Parathyroid adenoma (tissue), 2 donors: ENCODE data around the gene LIPG.

Source experiments
- H2AFZ ChIP-seq: fragments of 300-600 bp; sonication (generic); one replicate; pipeline ENCODE4 v1.7.0; 2017; ENCODE audit warnings: antibody characterized with exemption, mild to moderate bottlenecking
- H3K27ac ChIP-seq: fragments of 300-600 bp; sonication (generic); one replicate; pipeline ENCODE4 v1.7.0; 2017
- H3K27me3 ChIP-seq: fragments of 300-600 bp; sonication (generic); one replicate; pipeline ENCODE4 v1.7.0; 2017; ENCODE audit warnings: low read length; ENCODE audit not compliant: control insufficient read depth, insufficient read depth
- H3K36me3 ChIP-seq: fragments of 300-600 bp; sonication (generic); one replicate; pipeline ENCODE4 v1.7.0; 2017; ENCODE audit warnings: low read length; ENCODE audit not compliant: control insufficient read depth, insufficient read depth
- H3K4me1 ChIP-seq: fragments of 300-600 bp; sonication (generic); one replicate; pipeline ENCODE4 v1.7.0; 2017; ENCODE audit warnings: control low read depth
- H3K4me2 ChIP-seq: fragments of 300-600 bp; sonication (generic); one replicate; pipeline ENCODE4 v1.7.0; 2017; ENCODE audit warnings: low read length
- H3K4me3 ChIP-seq: fragments of 300-600 bp; sonication (generic); one replicate; pipeline ENCODE4 v1.7.0; 2017; ENCODE audit warnings: low read depth, low read length
- H3K79me2 ChIP-seq: fragments of 300-600 bp; sonication (generic); one replicate; pipeline ENCODE4 v1.7.0; 2017; ENCODE audit warnings: control low read depth
- H3K9ac ChIP-seq: fragments of 300-600 bp; sonication (generic); one replicate; pipeline ENCODE4 v1.7.0; 2017; ENCODE audit warnings: mild to moderate bottlenecking
- H3K9me3 ChIP-seq: fragments of 300-600 bp; sonication (generic); one replicate; pipeline ENCODE4 v1.7.0; 2017; ENCODE audit warnings: low read length; ENCODE audit not compliant: control insufficient read depth
- TF ChIP-seq, protein P1 (sequence below): fragments of 300-600 bp; sonication (generic); IDR thresholded peaks from one replicate; pipeline ENCODE4 v1.7.0; 2017; ENCODE audit warnings: antibody characterized with exemption, mild to moderate bottlenecking
- donor health status: primary hyperparathyroidism.

Gene LIPG

GRCh38 chr18:49628119-49628518 is 66.3 kb downstream of the LIPG start:
- no peaks in the 10 kb centered on the region for H3K9me3 ChIP-seq

DNA sequence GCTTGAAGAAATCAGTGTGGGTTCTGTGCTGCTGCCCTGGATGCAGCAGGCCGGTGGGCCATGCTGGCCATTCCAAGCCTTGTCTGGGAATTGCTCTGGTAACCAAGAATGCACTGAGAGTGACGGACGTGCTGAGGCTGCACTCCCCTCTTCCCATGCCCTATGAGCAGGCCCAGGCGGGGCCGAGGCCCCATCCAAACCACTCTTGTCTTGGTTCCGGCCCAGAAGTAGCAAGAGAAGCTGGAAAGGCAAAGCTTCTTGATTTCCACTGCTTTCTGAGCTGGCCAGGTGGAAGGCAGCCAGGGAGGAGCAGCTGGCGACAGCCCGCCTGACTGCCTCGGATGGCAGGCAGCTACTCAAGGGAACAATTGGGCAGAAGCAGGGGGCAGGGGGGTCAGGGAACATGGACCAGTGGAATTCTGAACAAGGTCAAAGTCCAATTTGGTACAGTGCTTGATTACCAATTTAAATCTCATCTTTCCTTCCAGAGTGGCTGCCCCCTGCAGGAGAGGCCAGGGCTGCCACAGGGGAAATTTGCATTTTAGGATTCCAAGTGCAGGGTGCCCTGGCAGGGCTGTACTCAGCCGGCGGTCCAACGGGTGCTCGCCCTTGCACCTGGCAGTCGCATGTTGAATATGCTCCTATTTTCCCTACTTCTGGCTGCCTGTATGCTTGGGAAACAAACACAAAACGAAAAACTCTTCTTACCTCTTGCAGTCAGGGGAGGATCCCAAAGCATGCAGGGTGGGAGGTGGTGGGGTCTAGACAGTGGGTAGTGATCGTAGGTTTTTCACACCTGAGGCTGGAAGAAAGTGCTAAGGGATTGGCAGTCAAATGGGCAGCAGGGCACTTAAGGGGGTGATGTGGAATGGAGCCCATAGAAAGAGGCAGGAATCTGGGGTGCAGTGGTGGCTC is 67.3 kb downstream of the LIPG start:
- Histone ChIP-seq H3K4me2 (no peak overlapping the region), H3K4me1 (no peaks in the 10 kb centered on the region), H3K36me3 (no peaks in the 10 kb centered on the region), H3K9ac (no peak overlapping the region), H3K27me3 (no peaks in the 10 kb centered on the region), H3K79me2 (no peaks in the 10 kb centered on the region), H3K4me3 (no peak overlapping the region), H3K27ac (no peak overlapping the region), H2AFZ (no peak overlapping the region), H3K9me3 (no peaks in the 10 kb centered on the region)
- TF ChIP-seq, protein P1, sequence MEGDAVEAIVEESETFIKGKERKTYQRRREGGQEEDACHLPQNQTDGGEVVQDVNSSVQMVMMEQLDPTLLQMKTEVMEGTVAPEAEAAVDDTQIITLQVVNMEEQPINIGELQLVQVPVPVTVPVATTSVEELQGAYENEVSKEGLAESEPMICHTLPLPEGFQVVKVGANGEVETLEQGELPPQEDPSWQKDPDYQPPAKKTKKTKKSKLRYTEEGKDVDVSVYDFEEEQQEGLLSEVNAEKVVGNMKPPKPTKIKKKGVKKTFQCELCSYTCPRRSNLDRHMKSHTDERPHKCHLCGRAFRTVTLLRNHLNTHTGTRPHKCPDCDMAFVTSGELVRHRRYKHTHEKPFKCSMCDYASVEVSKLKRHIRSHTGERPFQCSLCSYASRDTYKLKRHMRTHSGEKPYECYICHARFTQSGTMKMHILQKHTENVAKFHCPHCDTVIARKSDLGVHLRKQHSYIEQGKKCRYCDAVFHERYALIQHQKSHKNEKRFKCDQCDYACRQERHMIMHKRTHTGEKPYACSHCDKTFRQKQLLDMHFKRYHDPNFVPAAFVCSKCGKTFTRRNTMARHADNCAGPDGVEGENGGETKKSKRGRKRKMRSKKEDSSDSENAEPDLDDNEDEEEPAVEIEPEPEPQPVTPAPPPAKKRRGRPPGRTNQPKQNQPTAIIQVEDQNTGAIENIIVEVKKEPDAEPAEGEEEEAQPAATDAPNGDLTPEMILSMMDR: no peak

More at GRCh38 chr18:49628119-49628518, 66.3 kb downstream of the LIPG start:
- Histone ChIP-seq H3K4me1 (no peaks in the 10 kb centered on the region), H3K27ac (no peak overlapping the region), H3K27me3 (no peaks in the 10 kb centered on the region), H3K9ac (no peak overlapping the region), H3K4me3 (no peak overlapping the region), H2AFZ (no peak overlapping the region), H3K4me2 (no peak overlapping the region), H3K79me2 (no peaks in the 10 kb centered on the region), H3K36me3 (no peaks in the 10 kb centered on the region)
- TF ChIP-seq, protein P1: no peak

GRCh38 chr18:49630246-49630699 is 68.4 kb downstream of the LIPG start:
- Histone ChIP-seq H3K36me3 (no peaks in the 10 kb centered on the region), H3K4me2 (no peak overlapping the region), H3K4me1 (no peaks in the 10 kb centered on the region), H3K9me3 (no peaks in the 10 kb centered on the region), H3K79me2 (no peaks in the 10 kb centered on the region), H3K27ac (no peak overlapping the region), H3K27me3 (no peaks in the 10 kb centered on the region), H3K9ac (no peak overlapping the region), H3K4me3 (no peak overlapping the region), H2AFZ (no peak overlapping the region)
- TF ChIP-seq, protein P1: no peak

GRCh38 chr18:49631146-49631866 is 69.4 kb downstream of the LIPG start:
- H3K27ac ChIP-seq: no peak overlapping the region
- TF ChIP-seq, protein P1: no peak
- no peaks in the 10 kb centered on the region for H3K36me3 ChIP-seq
- H3K4me1 ChIP-seq: no peaks in the 10 kb centered on the region
- no peaks in the 10 kb centered on the region for H3K79me2 ChIP-seq
- no peaks in the 10 kb centered on the region for H3K27me3 ChIP-seq
- H3K4me3 ChIP-seq: no peak overlapping the region
- no peak overlapping the region for H3K9ac ChIP-seq
- H2AFZ ChIP-seq: no peak overlapping the region
- H3K9me3 ChIP-seq: no peaks in the 10 kb centered on the region
- no peak overlapping the region for H3K4me2 ChIP-seq
